Activated CD8-positive, alpha-beta memory T cell treated with anti-CD3 and anti-CD28 coated beads for 24 hours (primary cell): ENCODE data around the gene WDR73.
"Not testable (repeated sequence)": the region's sequence is repeated elsewhere in the genome, so short reads cannot be mapped to it uniquely, and the experiment has no call there.

Source experiments
- DNase-seq: peaks from one replicate; pipeline ENCODE4 v3.0.0-alpha.2; 2020

WDR73 gene

GRCh38 chr15:84656972-84657371 is 2.9 kb upstream of the WDR73 start:
- DNase-seq: no peak

- peak; percentile 88 for DNase-seq
Measured at GRCh38 chr15:84654689-84655453, 788 bp upstream of the WDR73 start.

GRCh38 chr15:84653584-84653909 is 536 bp downstream of the WDR73 start:
- no peak for DNase-seq

GRCh38 chr15:84649706-84650105 is 4.4 kb downstream of the WDR73 start:
- no peak for DNase-seq

DNA sequence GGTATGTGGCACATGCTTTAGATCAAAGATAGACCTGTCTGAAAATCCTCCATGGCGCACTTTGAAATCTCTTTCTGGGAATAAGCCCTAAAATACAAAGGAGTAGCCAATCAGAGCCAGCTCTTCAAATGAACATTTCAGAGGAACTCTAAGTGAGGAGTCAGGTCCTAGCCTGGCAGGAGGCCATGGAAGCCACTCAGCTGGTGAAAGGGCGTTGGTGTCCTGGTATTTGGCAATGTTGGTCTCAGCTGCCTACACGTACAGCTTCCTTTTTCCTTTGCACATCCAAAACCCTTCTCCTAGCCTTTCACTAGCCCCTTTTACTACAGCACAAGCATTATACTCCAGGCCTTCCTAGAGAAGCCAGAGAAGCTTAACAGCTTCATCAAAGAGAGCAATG is 5.5 kb downstream of the WDR73 start:
- DNase-seq: no peak

DNA sequence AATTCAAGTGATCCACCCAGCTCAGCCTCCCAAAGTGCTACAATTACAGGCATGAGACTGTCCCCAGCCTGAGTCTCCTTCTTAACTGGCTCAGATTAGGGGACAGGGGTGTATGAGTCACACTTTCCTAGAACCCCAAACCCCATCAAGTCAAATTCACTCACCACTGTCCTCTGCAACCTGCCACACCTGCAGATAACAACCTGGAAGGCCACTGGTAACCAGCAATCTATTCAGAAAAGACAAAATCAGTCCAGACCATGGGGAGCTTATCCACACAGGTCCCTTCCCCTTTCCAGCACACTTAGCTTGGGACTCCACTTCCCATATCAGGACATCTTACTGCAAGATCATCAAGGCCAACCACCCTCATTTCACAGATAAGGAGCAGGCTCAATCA is 6.4 kb downstream of the WDR73 start:
- DNase-seq: no peak

DNA sequence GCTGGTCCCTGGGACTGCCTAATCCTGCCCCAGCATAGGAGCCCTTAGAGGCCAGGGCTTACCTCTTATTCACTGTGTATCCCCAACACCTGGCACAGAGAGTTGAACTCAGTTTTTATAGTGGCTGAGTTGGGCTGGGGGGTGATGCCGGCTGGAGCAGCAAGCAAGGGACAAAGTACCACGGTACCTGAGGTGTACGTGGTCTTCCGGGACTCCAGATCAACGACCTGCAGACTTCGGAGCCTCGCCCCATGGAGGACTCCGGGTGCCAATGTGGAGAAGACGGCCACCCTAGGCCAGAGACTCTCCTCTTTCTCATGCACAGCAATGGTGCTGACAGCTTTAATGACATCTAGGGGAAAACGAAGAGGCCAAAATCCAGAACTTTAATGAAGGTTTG is 8.1 kb downstream of the WDR73 start:
- DNase-seq: no peak

DNA sequence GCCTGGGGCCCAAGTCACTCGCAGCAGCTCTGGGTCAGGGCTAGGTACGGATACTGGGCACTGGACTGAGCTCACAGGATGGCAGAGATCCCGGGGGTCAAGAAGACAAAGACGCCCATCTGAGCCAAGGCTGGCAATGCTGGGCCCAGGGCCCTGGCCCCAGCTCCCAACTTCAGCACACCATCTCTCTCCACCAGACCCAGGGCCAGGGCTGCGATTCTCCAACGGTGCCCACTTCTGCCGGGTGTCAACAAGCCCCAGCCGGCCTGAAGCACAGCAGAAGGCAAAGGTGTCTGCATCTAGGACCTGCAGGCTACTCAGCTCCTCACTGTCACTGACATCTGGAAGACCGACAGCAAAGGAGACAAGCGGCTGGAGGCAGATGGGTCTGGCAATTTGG is 8.6 kb downstream of the WDR73 start:
- no peak for DNase-seq

DNA sequence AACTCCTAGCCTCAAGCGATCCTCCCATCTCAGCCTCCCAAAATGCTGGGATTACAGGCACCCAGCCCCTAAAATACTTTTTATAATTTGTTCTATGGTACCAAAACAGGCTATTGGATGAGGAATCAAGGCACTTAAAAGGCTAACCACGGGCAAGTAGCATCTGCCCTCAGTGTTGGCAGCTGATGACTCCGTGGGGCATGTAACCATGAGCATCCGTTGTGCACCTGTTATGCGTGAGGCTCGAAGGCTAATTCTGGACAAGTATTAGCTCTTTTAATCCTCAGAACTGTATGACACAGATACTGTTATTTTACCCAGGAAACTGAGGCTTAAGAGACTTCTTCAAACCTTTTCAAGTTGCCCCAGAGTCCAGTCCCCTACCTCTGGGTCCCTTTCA is 10.2 kb downstream of the WDR73 start:
- DNase-seq: no peak

GRCh38 chr15:84642640-84643039 is 11.4 kb downstream of the WDR73 start:
- not testable (repeated sequence) for DNase-seq

DNA sequence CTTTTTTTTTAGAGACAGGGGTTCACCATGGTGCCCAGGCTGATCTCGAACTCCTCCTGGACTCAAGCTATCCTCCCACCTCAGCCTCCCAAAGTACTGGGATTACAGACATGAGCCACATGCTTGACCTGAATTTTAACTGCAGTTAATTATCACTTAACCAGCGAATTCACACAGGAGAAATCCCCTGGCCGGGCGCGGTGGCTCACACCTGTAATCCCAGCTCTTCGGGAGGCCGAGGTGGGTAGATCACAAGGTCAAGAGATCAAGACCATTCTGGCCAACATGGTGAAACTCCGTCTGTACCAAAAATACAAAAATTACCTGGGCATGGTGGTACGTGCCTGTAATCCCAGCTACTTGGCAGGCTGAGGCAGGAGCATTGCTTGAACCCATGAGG is 12.2 kb downstream of the WDR73 start:
- DNase-seq: not testable (repeated sequence)

DNA sequence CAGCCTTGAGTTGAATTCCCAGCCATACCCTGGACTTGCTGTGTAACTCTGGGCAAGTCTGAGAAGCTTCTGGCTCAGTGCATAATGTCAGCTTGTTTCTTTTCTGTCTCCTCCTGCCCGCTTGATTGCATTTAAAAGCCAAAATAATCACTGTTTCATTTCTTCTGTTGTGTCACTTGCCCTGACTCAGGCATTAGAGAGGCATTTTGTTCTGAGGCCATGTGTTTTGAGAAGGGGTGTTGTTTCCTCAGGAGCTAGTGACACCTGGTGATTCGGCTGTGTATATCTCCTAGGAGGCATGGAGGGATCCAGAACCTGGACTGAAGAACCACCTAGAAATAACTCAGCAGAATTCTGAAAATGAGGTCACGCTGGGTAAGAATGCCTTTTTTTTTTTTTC is 16.0 kb downstream of the WDR73 start:
- no peak for DNase-seq

DNA sequence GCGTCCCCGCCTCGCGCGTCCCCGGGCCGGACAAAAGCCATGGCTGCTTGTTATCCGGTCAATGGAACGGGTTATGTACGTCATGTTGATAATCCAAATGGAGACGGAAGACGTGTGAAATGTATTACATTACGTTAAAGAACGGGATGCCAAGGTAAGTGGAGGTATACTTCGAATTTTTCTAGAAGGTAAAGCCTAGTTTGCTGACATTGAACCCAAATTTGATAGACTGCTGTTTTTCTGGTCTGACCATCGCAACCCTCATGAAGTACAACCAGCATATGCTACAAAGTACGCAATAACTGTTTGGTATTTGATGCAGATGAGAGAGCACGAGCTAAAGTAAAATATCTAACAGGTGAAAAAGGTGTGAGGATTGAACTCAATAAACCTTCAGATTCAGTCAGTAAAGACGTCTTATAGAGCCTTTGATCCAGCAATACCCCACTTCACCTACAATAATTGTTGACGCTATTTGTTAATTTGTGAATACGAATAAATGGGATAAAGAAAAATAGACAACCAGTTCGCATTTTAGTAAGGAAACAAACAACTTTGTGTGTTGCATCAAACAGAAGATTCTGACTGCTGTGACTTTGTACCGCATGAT is 19.8 kb downstream of the WDR73 start:
- no peak for DNase-seq

DNA sequence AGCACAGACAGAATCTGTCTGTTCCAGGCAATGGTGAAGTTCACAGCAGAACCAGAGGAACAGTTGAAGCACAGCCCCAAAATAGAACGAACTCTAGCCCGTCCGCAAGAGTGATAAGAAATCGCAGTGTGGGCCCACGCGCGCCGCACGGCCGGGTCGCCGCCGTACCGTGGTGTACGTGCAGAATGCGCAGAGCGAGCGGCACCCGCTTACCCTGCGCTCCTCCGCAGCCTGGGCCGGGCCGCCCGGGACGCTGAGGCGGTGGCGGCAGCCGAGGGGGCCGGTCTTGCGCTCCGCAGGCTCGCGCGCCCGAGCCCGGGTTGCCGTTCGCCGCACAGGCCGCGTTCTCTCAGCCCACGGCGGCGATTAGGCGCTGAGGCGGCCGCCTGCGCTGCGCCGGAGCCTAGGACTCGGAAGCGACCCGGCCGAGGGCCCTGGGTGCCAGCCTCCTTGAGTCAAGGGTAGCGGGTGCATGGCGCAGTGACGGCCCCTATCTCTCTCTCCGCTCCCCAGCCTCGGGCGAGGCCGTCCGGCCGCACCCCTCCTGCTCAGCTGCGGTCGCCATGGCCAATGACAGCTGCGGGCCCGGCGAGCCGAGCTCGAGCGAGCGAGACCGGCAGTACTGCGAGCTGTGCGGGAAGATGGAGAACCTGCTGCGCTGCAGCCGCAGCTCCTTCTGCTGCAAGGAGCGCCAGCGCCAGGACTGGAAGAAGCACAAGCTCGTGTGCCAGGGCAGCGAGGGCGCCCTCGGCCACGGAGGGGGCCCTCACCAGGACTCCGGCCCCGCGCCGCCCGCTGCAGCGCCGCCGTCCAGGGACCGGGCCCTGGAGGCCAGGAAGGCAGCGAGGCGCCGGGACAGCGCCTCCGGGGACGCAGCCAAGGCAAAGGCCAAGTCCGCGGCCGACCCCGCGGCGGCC is 20.5 kb downstream of the WDR73 start:
- DNase-seq: peak; percentile 86

DNA sequence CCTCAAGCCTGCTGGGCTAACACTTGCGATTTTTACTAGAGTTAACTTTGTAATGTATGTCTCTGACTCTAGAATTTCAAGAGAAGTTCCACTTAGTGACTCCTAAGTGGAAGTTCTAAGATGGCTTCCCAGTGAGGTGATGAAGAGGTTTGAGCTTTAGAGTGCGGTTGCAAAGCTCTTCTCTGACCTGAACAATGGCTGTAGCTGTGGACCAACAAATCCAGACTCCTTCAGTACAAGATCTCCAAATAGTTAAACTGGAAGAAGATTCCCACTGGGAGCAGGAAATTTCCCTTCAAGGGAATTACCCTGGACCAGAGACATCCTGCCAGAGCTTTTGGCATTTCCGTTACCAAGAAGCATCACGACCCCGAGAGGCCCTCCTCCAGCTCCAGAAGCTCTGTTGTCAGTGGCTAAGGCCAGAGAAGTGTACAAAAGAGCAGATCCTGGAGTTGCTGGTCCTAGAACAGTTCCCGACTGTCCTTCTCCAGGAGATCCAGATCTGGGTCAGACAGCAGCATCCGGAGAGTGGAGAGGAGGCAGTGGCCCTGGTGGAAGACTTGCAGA is 22.3 kb downstream of the WDR73 start:
- DNase-seq: no peak

- DNase-seq: no peak
Measured at GRCh38 chr15:84629033-84629432, 25.1 kb downstream of the WDR73 start.

GRCh38 chr15:84625123-84625522 is 29.0 kb downstream of the WDR73 start:
- no peak for DNase-seq

DNA sequence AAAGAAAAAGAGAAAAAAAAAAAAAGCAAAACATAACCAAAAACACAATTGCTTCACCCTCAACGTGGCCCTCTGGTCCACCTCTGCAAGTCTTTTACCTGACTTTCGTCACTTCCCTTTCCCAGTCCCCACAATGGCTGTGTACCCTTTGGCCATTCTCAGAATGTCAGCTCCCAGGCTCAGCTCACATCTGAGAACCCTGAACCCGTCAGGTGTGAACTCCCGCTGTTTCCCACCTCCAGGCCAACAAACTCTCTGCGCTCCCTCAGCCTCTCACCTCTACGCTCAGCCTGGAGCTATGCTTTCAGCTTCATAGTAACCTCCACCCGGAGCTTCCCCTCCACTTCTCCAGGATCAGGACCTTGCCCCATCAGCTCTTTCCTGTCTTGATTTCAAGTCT is 29.7 kb downstream of the WDR73 start:
- no peak for DNase-seq

GRCh38 chr15:84621358-84621979 is 32.6 kb downstream of the WDR73 start:
- no peak for DNase-seq

DNA sequence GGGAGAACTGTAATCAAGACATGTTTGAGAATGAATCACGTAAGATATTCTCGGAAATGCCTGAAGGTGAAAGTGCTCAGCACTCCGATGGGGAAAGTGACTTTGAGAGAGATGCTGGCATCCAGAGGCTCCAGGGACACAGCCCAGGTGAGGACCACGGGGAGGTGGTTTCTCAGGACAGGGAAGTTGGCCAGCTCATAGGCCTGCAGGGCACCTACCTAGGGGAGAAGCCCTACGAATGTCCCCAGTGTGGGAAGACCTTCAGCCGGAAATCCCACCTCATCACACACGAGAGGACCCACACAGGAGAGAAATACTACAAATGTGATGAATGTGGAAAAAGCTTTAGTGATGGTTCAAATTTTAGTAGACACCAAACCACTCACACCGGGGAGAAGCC is 33.5 kb downstream of the WDR73 start:
- DNase-seq: no peak

GRCh38 chr15:84616235-84616634 is 37.8 kb downstream of the WDR73 start:
- no peak for DNase-seq

GRCh38 chr15:84611631-84612030 is 42.5 kb downstream of the WDR73 start:
- DNase-seq: no peak
